Epithelial cell of umbilical artery (primary cell): ENCODE results near the gene SNX18. TPM values are rescaled to one million over a fixed set of nuclear protein-coding genes. Genes with fewer than 3 reads are reported as not detected.

ENCODE experiments used
- total RNA-seq: library from RNA; depleted of rRNA; stranded (reverse); fragments of >200 nt; gene quantifications from 2 replicates; pipeline ENCODE4 v1.2.3, GENCODE V29; 2014

Gene SNX18
- total RNA-seq = 36.4 and 73.7 TPM in 2 replicates

GRCh38 chr5:54517512-54518145 lies at the start of gene SNX18:
TSS of gene SNX18 (plus strand) at chr5:54517759. CDS start at chr5:54517953, 194 bp downstream.

Other genes with a start within 250 kb of the SNX18 start
- gene ARL15, start 207.2 kb upstream of the SNX18 start, total RNA-seq = 47.4 and 51.5 TPM in 2 replicates
- gene HSPB3, start 62.1 kb upstream of the SNX18 start, total RNA-seq = not detected in 2 replicates